AML-193 (cell line): ENCODE results near the gene CDY1.
"Not testable (repeated sequence)": the region's sequence is repeated elsewhere in the genome, so short reads cannot be mapped to it uniquely, and the experiment has no call there.

Experiments
- DNase-seq, 2 experiments: peaks; one replicate each; lab custom pipeline; 2025; lab: John Stamatoyannopoulos, UW

CDY1 gene, protein sequence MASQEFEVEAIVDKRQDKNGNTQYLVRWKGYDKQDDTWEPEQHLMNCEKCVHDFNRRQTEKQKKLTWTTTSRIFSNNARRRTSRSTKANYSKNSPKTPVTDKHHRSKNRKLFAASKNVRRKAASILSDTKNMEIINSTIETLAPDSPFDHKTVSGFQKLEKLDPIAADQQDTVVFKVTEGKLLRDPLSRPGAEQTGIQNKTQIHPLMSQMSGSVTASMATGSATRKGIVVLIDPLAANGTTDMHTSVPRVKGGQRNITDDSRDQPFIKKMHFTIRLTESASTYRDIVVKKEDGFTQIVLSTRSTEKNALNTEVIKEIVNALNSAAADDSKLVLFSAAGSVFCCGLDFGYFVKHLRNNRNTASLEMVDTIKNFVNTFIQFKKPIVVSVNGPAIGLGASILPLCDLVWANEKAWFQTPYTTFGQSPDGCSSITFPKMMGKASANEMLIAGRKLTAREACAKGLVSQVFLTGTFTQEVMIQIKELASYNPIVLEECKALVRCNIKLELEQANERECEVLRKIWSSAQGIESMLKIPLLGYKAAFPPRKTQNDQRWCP

DNA sequence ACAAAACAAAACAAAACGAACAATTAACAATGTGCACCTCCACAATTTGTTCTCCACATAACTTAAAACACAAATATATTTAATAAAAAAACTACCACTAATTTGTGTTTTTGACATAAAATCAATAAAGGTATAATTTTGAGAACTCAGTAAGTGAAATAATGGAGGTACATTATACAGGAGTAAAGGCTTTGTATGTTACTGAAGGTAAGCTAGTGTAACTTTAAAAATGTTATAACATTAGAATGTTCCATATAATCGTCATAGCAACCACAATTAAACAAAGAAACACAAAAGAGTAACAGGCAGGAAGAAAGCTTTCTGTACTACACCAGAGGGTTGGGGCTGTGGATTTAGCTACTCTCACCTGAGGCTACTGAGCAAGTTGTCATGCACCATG lies at the start of gene CDY1:
CDY1 (plus strand) TSS at position 301 of the 400 bp plus-strand sequence. CDS start 326 bp downstream, outside the sequence.
- not testable (repeated sequence) for DNase-seq

DNA sequence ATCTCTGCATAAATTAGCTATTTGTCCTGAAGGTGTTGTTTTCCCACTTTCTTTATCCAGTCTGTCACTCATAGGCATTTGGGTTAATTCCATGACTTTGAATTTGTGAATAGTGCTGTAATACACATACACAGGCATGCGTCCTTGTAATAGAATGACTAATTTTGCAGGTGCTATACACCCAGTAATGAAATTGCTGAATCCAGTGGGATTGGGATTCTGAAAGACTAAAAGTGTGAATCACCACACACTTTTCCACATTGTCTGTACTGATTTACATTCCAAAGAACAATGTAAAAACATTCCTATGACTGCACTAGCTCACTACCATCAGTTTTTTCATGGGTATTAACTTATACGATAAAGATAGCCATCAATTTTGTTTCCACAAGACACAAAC lies 28.6 kb upstream of the CDY1 start:
- DNase-seq: not testable (repeated sequence)

DNA sequence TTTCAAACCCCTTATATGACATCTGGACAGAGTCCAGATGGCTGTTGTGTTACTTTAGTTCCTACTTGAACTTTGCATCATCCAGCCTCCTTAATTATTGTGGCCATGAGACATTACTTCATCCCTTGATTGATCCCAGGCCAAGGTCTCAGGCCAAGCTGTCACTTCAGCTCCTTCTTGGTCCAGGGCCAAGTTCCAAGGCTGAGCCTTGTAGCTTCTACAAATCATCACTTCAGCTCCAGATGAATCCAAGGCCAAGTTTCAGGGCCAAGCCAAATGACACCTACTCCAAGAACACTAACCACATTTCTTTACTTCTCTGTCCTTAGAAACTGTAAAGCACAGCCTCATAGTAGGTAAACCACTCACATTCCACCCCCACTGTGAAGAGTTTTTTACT lies 1.7 kb upstream of the CDY1 start:
- not testable (repeated sequence) for DNase-seq

DNA sequence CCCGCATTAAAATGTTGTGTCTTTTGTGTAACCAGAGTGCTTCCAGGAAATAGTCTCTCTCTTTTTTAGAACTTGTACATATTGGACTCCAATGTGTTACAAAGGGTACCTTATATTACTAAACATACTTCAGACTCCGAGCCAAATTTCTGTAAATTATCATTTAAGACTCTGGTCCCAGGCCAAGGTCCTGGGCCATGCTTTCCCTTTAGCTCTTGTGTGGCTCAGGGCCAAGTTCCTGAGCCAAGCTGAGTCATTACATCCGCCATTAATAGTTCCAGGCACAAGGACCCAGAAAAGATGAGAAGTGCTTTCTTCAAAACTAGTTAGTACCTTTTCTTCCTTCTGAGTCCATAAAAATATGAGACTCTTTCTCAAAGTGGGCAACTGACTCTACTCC lies 4.6 kb downstream of the CDY1 start:
- DNase-seq: not testable (repeated sequence)

DNA sequence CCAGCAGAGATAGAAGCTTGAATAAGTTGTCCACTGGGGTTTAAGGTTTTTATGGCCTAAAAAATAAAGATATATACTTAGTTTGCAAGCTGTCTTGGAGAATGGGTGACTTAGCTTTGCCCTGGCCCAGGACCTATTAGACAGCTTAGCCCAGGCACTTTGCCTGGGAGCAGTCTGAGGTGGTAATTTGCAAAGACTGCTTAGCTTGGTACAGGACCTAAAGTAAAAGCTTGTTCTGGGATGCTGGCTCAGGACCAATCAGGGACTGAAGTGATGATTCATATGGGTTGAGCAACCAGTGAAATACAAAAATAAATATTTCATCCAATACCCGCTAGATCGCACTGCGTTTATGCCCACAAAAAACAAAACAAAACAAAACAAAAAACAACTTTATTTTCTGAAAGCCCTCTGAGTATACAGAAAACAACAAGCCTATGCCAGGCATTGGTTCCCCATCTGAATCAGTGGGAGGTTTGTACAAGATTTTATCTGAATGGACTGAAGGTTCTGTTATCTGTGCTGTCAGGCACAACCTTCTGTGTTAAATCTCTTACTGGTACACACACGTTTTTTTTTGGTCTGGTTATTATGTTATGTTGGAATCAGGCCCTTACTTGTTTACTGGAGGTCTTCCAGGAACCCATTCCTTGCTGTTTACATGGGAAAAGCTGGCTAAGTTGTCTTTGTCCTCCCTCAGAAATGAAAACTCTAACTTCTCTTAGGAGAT lies 8.6 kb downstream of the CDY1 start:
- DNase-seq: not testable (repeated sequence)

DNA sequence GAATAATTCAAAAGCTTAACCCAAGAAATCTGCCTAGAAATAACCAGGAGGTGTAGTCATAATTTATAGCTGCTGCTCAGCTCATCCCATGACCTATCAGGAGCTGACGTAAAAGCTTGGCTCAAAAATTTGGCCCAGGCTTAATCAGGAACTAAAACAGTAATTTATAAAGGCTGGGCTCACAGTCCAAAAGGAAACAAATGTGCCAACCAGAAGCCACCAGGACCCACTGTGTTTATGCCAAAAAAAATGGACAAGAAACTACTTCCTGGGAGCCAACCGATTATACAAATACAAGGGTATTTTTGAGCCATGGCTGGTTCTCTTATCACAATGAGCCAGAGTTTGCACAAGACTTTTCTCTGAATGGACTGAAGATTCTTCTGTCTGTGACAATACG lies 17.9 kb downstream of the CDY1 start:
- DNase-seq: not testable (repeated sequence)

DNA sequence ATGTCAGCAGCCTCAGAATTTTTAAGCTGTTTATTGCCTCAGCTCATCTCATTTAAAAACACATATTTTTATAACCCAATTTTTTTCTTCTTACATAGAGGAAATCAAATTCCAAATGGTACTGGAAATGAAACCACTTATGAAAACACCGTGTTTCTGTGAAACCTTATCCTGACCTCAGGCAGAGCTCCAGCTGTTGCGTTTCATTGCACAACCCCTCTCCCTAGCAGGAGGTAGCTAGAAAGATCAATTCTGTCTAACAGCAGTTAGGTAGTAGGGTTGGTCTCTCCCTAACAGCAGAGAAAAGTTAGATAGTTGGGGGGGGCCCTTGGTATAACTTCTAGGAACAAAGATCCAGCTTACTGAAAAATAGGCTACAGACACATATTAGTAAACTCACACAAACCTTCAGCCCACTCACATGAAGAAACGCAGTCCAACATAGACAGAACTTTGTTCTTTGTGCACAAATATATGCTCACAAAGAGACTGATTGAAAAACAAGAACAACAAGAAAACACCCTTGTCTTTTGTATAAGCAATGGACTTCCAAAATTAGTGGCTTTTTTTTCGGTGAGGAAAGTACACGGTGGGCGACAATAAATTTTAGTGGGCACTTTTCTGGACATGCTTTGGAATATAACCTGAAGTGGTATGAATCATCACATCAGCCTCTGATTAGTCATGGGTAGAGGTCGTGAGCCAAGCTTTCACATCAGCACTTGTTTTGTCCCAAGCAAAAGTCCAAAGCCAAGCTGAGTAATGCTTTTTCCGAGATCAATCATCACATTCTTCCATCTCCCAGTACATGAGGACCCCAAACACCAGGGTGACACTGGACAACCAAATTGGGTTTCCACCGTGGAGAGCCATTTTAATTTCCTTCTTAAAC lies 21.4 kb downstream of the CDY1 start:
- not testable (repeated sequence) for DNase-seq
